Activated CD8-positive, alpha-beta memory T cell treated with anti-CD3 and anti-CD28 coated beads for 24 hours (primary cell): ENCODE measurements around the gene SBK1.

Source experiments
- DNase-seq: peaks from one replicate; pipeline ENCODE4 v3.0.0-alpha.2; 2020

The SBK1 gene

GRCh38 chr16:28283173-28283572 lies 9.2 kb upstream of the SBK1 start:
- DNase-seq, result no peak

- no peak for DNase-seq
Measured at GRCh38 chr16:28283798-28284577, 8.3 kb upstream of the SBK1 start.

- DNase-seq, result no peak
Measured at GRCh38 chr16:28285649-28286048, 6.7 kb upstream of the SBK1 start.

GRCh38 chr16:28288114-28288513 lies 4.2 kb upstream of the SBK1 start:
- no peak for DNase-seq

GRCh38 chr16:28289048-28289447 lies 3.3 kb upstream of the SBK1 start:
- no peak for DNase-seq

GRCh38 chr16:28289939-28290858 lies 2.1 kb upstream of the SBK1 start:
- no peak for DNase-seq

GRCh38 chr16:28290859-28291254 lies 1.5 kb upstream of the SBK1 start:
- no peak for DNase-seq

- DNase-seq, result peak; percentile 65
Measured at GRCh38 chr16:28292731-28293600, 641 bp downstream of the SBK1 start.

GRCh38 chr16:28293601-28293960 lies 1.3 kb downstream of the SBK1 start:
- no peak for DNase-seq

- no peak for DNase-seq
Measured at GRCh38 chr16:28294201-28294600, 1.9 kb downstream of the SBK1 start.

- DNase-seq, result no peak
Measured at GRCh38 chr16:28295276-28295675, 3.0 kb downstream of the SBK1 start.

GRCh38 chr16:28297308-28297707 lies 5.0 kb downstream of the SBK1 start:
- DNase-seq, result no peak

GRCh38 chr16:28297784-28298510 lies 5.6 kb downstream of the SBK1 start:
- no peak for DNase-seq

- no peak for DNase-seq
Measured at GRCh38 chr16:28298511-28298878, 6.2 kb downstream of the SBK1 start.

GRCh38 chr16:28300327-28300726 lies 8.0 kb downstream of the SBK1 start:
- no peak for DNase-seq

GRCh38 chr16:28301154-28301553 lies 8.8 kb downstream of the SBK1 start:
- DNase-seq, result no peak

- DNase-seq, result no peak
Measured at GRCh38 chr16:28301620-28302019, 9.3 kb downstream of the SBK1 start.

GRCh38 chr16:28303132-28303531 lies 10.8 kb downstream of the SBK1 start:
- DNase-seq, result no peak

GRCh38 chr16:28304214-28304613 lies 11.9 kb downstream of the SBK1 start:
- no peak for DNase-seq

GRCh38 chr16:28307936-28308335 lies 15.6 kb downstream of the SBK1 start:
- no peak for DNase-seq

GRCh38 chr16:28308794-28309584 lies 16.7 kb downstream of the SBK1 start:
- DNase-seq, result no peak
